BJ (cell line): ENCODE measurements around the gene CAMK2D. TPM values are rescaled to one million over a fixed set of nuclear protein-coding genes. Genes with fewer than 3 reads are reported as not detected.

ENCODE experiments used
- CTCF ChIA-PET: fragments of 350-600 bp; formaldehyde crosslinking; extraction: SDS; loops from one replicate; lab custom pipeline; 2021; ENCODE audit warnings: antibody characterized with exemption, inconsistent platforms; lab: Yijun Ruan, JAX
- POLR2A ChIA-PET: fragments of 300-600 bp; sonication (Branson Sonifier 250); formaldehyde crosslinking; extraction: SDS; loops from one replicate; lab custom pipeline; 2021; ENCODE audit warnings: antibody characterized with exemption; lab: Charles Lee
- DNase-seq: peaks from one replicate; pipeline ENCODE4 v3.0.0-alpha.2; 2011; ENCODE audit warnings: low read depth
- H3K27me3 ChIP-seq: 2 replicates; pipeline ENCODE4 v1.6.0; 2011; ENCODE audit warnings: low read length; ENCODE audit not compliant: control insufficient read depth, insufficient read depth
- H3K36me3 ChIP-seq: 2 replicates; pipeline ENCODE4 v1.5.1; 2011; ENCODE audit warnings: low read length; ENCODE audit not compliant: control insufficient read depth, insufficient read depth
- H3K4me3 ChIP-seq: 2 replicates; pipeline ENCODE4 v1.5.1; 2011; ENCODE audit warnings: low read depth, mild to moderate bottlenecking, control low read depth, low read length
- polyA plus RNA-seq: library from polyadenylated mRNA; depleted of rRNA; stranded (reverse); fragments of >200 nt; gene quantifications from 2 replicates; pipeline ENCODE4 v1.2.3, GENCODE V29; 2011
- TF ChIP-seq, protein P1 (sequence below): IDR thresholded peaks from 2 replicates; pipeline ENCODE4 v1.5.1; 2011; ENCODE audit warnings: low read depth, mild to moderate bottlenecking, control low read depth, inconsistent platforms, low read length, moderate library complexity; ENCODE audit not compliant: insufficient read depth

CAMK2D gene
- polyA plus RNA-seq, 1 experiment = 41.8 TPM

DNA sequence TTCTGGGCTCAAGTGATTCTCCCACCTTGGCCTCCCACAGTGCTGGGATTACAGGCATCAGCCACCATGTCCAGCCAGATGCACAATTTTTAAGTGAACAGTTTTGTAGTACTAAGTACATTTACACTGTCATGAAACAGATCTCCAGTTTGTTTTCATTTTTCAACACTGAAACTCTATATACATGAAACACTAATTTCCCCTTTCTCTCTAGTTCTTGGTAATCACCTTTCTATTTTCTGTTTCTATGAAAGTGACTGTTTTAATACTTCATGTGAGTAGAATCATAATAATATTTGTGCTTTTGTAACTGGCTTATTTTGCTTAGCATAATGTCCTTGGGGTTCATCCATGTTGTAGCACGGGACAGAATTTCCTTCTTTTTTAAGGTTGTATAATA, 237.4 kb downstream of the CAMK2D start:
- no peak overlapping the region for H3K4me3 ChIP-seq
- POLR2A ChIA-PET = no interaction called here
- peaks cover 2% of the 10 kb centered on the region for H3K36me3 ChIP-seq
- DNase-seq = no peak
- CTCF ChIA-PET = interaction anchor here (0.7 kb wide), 1 partner anchor 9 kb away, joined by 3 read pairs; no protein-coding TSS in a partner anchor
- TF ChIP-seq, protein P1, sequence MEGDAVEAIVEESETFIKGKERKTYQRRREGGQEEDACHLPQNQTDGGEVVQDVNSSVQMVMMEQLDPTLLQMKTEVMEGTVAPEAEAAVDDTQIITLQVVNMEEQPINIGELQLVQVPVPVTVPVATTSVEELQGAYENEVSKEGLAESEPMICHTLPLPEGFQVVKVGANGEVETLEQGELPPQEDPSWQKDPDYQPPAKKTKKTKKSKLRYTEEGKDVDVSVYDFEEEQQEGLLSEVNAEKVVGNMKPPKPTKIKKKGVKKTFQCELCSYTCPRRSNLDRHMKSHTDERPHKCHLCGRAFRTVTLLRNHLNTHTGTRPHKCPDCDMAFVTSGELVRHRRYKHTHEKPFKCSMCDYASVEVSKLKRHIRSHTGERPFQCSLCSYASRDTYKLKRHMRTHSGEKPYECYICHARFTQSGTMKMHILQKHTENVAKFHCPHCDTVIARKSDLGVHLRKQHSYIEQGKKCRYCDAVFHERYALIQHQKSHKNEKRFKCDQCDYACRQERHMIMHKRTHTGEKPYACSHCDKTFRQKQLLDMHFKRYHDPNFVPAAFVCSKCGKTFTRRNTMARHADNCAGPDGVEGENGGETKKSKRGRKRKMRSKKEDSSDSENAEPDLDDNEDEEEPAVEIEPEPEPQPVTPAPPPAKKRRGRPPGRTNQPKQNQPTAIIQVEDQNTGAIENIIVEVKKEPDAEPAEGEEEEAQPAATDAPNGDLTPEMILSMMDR = no peak
- no peaks in the 10 kb centered on the region for H3K27me3 ChIP-seq

DNA sequence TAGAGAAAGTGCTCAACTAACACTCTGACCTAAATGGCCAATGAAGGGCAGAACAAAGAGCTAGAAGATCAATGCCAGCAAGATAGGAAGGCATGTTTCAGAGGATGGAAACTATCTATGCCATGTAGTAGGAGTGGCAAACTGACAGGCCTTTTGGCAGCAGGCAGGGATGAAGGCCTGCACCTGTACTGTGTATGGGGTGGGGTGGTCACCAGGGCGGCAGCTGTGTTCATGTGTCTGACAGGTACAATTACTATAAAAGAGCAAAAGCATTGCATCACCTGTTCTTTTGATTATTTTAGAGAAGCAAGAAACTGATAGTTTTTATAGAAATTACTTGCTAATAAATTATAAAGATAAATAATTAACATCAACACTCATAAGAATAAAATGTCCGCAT, 239.1 kb downstream of the CAMK2D start:
- CTCF ChIA-PET = no interaction called here

DNA sequence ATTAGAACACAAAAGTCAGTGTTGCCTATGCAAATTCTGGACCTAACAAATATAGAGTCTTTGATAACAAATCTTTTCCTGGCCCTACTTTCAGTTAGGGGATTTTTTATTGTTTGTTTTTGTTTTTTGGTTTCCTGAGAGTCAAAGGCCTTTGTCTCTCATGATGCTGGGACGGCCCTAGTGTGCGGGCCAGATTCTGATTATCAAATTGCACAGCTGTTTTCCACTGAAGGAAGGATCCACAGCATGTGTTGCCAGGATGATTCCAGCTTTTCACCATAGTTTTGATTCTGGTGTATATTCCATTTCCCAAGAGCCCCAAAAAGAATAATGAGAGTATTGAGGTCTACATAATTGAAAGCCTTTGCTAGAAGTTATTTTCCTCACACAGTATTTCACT, 248.2 kb downstream of the CAMK2D start:
- DNase-seq = no peak
- Histone ChIP-seq H3K4me3 (no peak overlapping the region), H3K36me3 (peaks cover 5% of the 10 kb centered on the region), H3K27me3 (no peaks in the 10 kb centered on the region)
- TF ChIP-seq, protein P1 = no peak
- POLR2A ChIA-PET = no interaction called here
- CTCF ChIA-PET = no interaction called here

More for the DNA sequence above, 239.1 kb downstream of the CAMK2D start:
- Histone ChIP-seq H3K27me3 (no peaks in the 10 kb centered on the region), H3K4me3 (no peak overlapping the region), H3K36me3 (no peaks in the 10 kb centered on the region)
- TF ChIP-seq, protein P1 = no peak
- POLR2A ChIA-PET = no interaction called here
- no peak for DNase-seq

DNA sequence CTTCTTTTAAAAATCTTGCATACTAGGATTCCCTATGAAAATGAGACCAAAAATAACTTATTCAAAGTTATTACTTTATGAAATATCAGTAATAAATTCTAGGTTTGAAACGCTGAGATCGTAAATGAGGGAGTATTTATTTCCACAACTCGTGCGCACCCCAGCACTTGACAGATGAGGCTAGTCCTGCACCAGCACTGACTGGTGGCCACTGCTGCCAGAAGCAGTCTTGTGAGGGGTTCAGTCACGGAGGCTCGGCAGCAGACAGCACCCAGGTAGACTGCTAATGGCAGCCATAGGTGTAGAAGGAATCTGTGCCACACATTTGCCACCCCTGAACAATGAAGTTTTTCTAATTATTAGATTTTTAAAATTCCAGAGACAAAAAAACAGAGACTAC, 248.7 kb downstream of the CAMK2D start:
- POLR2A ChIA-PET = no interaction called here
- Histone ChIP-seq H3K27me3 (no peaks in the 10 kb centered on the region), H3K4me3 (no peak overlapping the region), H3K36me3 (peaks cover 5% of the 10 kb centered on the region)
- CTCF ChIA-PET = no interaction called here
- TF ChIP-seq, protein P1 = no peak
- no peak for DNase-seq

DNA sequence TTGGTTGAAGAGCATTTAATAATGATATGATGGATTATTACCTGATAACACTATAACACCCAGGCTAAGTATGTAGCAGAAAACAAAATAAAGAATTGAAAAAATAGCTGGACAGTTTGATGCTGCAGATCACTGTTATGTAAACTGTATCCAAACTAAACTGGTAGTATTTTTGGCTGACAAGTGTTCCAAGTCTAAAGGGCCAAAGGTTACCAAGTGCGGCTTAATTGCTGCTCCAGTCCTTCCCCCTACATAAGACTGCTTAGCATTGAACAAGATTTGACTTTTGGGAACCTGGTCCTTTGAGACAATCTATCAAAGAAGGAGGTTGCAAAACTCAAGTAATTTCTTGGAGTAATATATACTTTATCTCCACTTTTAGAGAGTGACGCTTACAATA, 249.6 kb downstream of the CAMK2D start:
- ChIA-PET CTCF (interaction anchor here (0.7 kb wide), 1 partner anchor 43 kb away, joined by 3 read pairs; no protein-coding TSS in a partner anchor), POLR2A (no interaction called here)
- Histone ChIP-seq H3K4me3 (no peak overlapping the region), H3K27me3 (no peaks in the 10 kb centered on the region), H3K36me3 (peaks cover 5% of the 10 kb centered on the region)
- TF ChIP-seq, protein P1 = no peak
- no peak for DNase-seq
